ENCODE measurements around the gene MRPL14.

- no peak for TF ChIP-seq CTCF (IDR thresholded peaks at IDR 0.05 in 2 of 3, conservative IDR thresholded peaks at IDR 0.05 in 1 of 3; ENCODE audit: borderline replicate concordance in 1 of 3, insufficient read depth in 1 of 3, low read depth in 2 of 3, low read length in 2 of 3)
- TF ChIP-seq POLR2AphosphoS5 (IDR thresholded peaks at IDR 0.05; ENCODE audit: low read depth, low read length) = no peak
- TF ChIP-seq ZBTB33 (IDR thresholded peaks at IDR 0.05; ENCODE audit: extremely low read depth, insufficient replicate concordance, low read length) = no peak
- TF ChIP-seq POLR2A (IDR thresholded peaks at IDR 0.05; ENCODE audit: borderline replicate concordance, extremely low read depth, insufficient read depth, insufficient read length) = no peak
- TF ChIP-seq CBX3 (IDR thresholded peaks at IDR 0.05; ENCODE audit: low read depth) = no peak
- no peak for TF ChIP-seq MAX (IDR thresholded peaks at IDR 0.05)
- TF ChIP-seq ATF3 (IDR thresholded peaks at IDR 0.05) = no peak
- TF ChIP-seq EGR1 (IDR thresholded peaks at IDR 0.05; ENCODE audit: low read depth) = no peak
- TF ChIP-seq REST (IDR thresholded peaks at IDR 0.05; ENCODE audit: low read depth) = no peak
Observed at GRCh38 chr6:44116641-44117382, 10.4 kb downstream of the MRPL14 start.

All from HCT116 (cell line).